OCI-LY3 (cell line): ENCODE measurements around the gene FBP1.
A peak's percentile ranks its signal among the peaks of the same experiment; 100 is the strongest.

ENCODE experiments used
- EZH2phosphoT487 ChIP-seq: fragments of 200-600 bp; shearing (Covaris generic); IDR thresholded peaks from 2 replicates; pipeline ENCODE4 v1.6.1; 2018; ENCODE audit warnings: antibody characterized with exemption, mixed run types, low read depth
- TF ChIP-seq, protein P1 (sequence below): fragments of 200-600, 300-600 bp; sonication (generic); IDR thresholded peaks from 2 replicates; pipeline ENCODE4 v1.5.1; 2014; ENCODE audit warnings: antibody characterized with exemption, low read length, low read depth

DNA sequence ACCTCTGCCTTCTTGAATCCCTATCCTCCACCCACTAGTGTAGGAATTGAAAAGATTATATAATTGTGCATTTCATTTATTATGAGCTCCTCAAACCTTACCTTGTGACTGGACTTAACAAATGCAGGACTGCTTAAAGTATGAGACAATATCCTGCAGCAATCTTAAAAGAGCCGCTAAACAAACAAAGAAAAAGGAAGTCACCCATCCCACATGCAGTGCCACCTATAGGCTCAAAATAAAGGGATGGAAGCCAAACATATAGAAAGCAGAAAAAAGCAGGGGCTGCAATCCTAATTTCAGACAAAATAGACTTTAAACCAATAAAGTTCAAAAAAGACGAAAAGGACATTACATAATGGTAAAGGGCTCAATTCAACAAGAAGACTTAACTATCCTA lies 75.8 kb downstream of the FBP1 start:
- TF ChIP-seq EZH2phosphoT487, result no peak
- TF ChIP-seq, protein P1, sequence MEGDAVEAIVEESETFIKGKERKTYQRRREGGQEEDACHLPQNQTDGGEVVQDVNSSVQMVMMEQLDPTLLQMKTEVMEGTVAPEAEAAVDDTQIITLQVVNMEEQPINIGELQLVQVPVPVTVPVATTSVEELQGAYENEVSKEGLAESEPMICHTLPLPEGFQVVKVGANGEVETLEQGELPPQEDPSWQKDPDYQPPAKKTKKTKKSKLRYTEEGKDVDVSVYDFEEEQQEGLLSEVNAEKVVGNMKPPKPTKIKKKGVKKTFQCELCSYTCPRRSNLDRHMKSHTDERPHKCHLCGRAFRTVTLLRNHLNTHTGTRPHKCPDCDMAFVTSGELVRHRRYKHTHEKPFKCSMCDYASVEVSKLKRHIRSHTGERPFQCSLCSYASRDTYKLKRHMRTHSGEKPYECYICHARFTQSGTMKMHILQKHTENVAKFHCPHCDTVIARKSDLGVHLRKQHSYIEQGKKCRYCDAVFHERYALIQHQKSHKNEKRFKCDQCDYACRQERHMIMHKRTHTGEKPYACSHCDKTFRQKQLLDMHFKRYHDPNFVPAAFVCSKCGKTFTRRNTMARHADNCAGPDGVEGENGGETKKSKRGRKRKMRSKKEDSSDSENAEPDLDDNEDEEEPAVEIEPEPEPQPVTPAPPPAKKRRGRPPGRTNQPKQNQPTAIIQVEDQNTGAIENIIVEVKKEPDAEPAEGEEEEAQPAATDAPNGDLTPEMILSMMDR, result peak; percentile 20; the same call in 1 of the 2 replicates
